H1 (cell line): ENCODE results near the gene METTL5. TPM values are rescaled to one million over a fixed set of nuclear protein-coding genes. Genes with fewer than 3 reads are reported as not detected.

ENCODE experiments used
- CTCF ChIA-PET: fragments of 300-600 bp; sonication (Branson Sonifier 250); formaldehyde crosslinking; loops from one replicate; lab custom pipeline; 2021; ENCODE audit not compliant: partially characterized antibody; lab: Charles Lee
- POLR2A ChIA-PET: fragments of 300-600 bp; sonication (Branson Sonifier 250); formaldehyde crosslinking; loops from one replicate; lab custom pipeline; 2021; ENCODE audit warnings: inconsistent platforms; ENCODE audit not compliant: partially characterized antibody; lab: Charles Lee
- DNase-seq, 2 experiments: peaks; one replicate each; pipeline versions ENCODE4 v3.0.0 to v3.0.0-alpha.2; 2010 to 2022; ENCODE audit warnings: low spot score in 2 of 2, low read depth in 1 of 2, mixed read lengths in 1 of 2
- FAIRE-seq: peaks from 2 replicates; lab custom pipeline; 2011; peaks lifted over from hg19 to GRCh38; lab: Jason Lieb, UNC
- H2AFZ ChIP-seq: 2 replicates; pipeline ENCODE4 v1.8.1; 2012; ENCODE audit warnings: low read length, inconsistent platforms
- H2AK5ac ChIP-seq: 2 replicates; pipeline ENCODE4 v1.6.1; 2013; ENCODE audit warnings: low read depth, low read length
- H2BK120ac ChIP-seq: replicated peaks from 2 replicates; pipeline ENCODE3; 2013; ENCODE audit warnings: low read depth, low read length, inconsistent platforms
- H2BK12ac ChIP-seq: 2 replicates; pipeline ENCODE4 v1.6.1; 2013; ENCODE audit warnings: low read depth, low read length
- H2BK15ac ChIP-seq: 2 replicates; pipeline ENCODE4 v1.6.1; 2013; ENCODE audit warnings: low read length
- H2BK20ac ChIP-seq: 2 replicates; pipeline ENCODE4 v1.6.1; 2013; ENCODE audit warnings: low read length
- H2BK5ac ChIP-seq: 2 replicates; pipeline ENCODE4 v1.6.1; 2013; ENCODE audit warnings: low read depth, low read length
- H3K14ac ChIP-seq: 2 replicates; pipeline ENCODE4 v1.6.1; 2013; ENCODE audit warnings: inconsistent platforms; ENCODE audit not compliant: insufficient read length
- H3K18ac ChIP-seq: 2 replicates; pipeline ENCODE4 v1.6.1; 2013; ENCODE audit warnings: low read length; ENCODE audit errors: extremely low read depth
- H3K23ac ChIP-seq: 2 replicates; pipeline ENCODE4 v1.6.1; 2013; ENCODE audit warnings: inconsistent platforms; ENCODE audit not compliant: insufficient read length
- H3K23me2 ChIP-seq: 2 replicates; pipeline ENCODE4 v1.6.1; 2013; ENCODE audit warnings: low read depth, low read length
- H3K27ac ChIP-seq: 2 replicates; pipeline ENCODE4 v1.6.1; 2011; ENCODE audit warnings: low read depth, low read length, inconsistent platforms
- H3K27me3 ChIP-seq, 4 experiments: replicated peaks in 1 of 4; 1 replicate in 1 of 4; 2 replicates in 3 of 4; pipeline versions ENCODE4 v1.6.1 to v1.8.1; 2011 to 2013; ENCODE audit warnings: low read length in 3 of 4, mild to moderate bottlenecking in 3 of 4, inconsistent platforms in 2 of 4, mixed read lengths in 2 of 4, moderate library complexity in 1 of 4; ENCODE audit not compliant: control insufficient read depth in 3 of 4, insufficient read depth in 3 of 4; ENCODE audit errors: extremely low read depth in 1 of 4
- H3K36me3 ChIP-seq, 4 experiments: 2 replicates each; pipeline versions ENCODE4 v1.6.1 to v1.8.1; 2011 to 2013; ENCODE audit warnings: mild to moderate bottlenecking in 4 of 4, low read length in 3 of 4, moderate library complexity in 2 of 4, control low read depth in 1 of 4, inconsistent platforms in 1 of 4; ENCODE audit not compliant: insufficient read depth in 4 of 4, control insufficient read depth in 2 of 4
- H3K4ac ChIP-seq: replicated peaks from 2 replicates; pipeline ENCODE3; 2013; ENCODE audit warnings: low read length, low read depth, mixed read lengths, inconsistent platforms; ENCODE audit not compliant: insufficient read length
- H3K4me1 ChIP-seq, 4 experiments: replicated peaks in 1 of 4; 1 replicate in 1 of 4; 2 replicates in 3 of 4; pipeline versions ENCODE4 v1.6.1 to v1.8.1; 2011 to 2013; ENCODE audit warnings: low read length in 3 of 4, inconsistent platforms in 2 of 4, mixed read lengths in 1 of 4; ENCODE audit not compliant: insufficient read depth in 4 of 4, control insufficient read depth in 3 of 4
- H3K4me2 ChIP-seq, 2 experiments: 2 replicates each; pipeline versions ENCODE4 v1.6.1 to v1.8.1; 2011 to 2013; ENCODE audit warnings: low read depth in 2 of 2, low read length in 2 of 2, control low read depth in 1 of 2, inconsistent platforms in 1 of 2, mild to moderate bottlenecking in 1 of 2; ENCODE audit not compliant: insufficient read depth in 1 of 2
- H3K4me3 ChIP-seq, 4 experiments: fragments of 200-600, 300-600 bp in 1 of 4; sonication (generic), shearing (Covaris generic), sonication (Bioruptor Twin) in 1 of 4; 2 replicates each; pipeline versions ENCODE4 v1.5.1 to v1.8.1; 2011 to 2016; ENCODE audit warnings: low read length in 4 of 4, low read depth in 3 of 4, control low read depth in 2 of 4, inconsistent platforms in 2 of 4, mild to moderate bottlenecking in 2 of 4, mixed read lengths in 1 of 4, moderate library complexity in 1 of 4; ENCODE audit not compliant: insufficient read depth in 2 of 4; ENCODE audit errors: extremely low read depth in 1 of 4
- H3K56ac ChIP-seq: replicated peaks from 2 replicates; pipeline ENCODE3; 2013; ENCODE audit warnings: low read depth, mild to moderate bottlenecking, mixed read lengths, low read length, inconsistent platforms; ENCODE audit not compliant: insufficient read length
- H3K79me1 ChIP-seq: 2 replicates; pipeline ENCODE4 v1.6.1; 2013; ENCODE audit warnings: low read depth, low read length, control low read depth
- H3K79me2 ChIP-seq, 2 experiments: 2 replicates each; pipeline versions ENCODE4 v1.6.1 to v1.8.1; 2012 to 2013; ENCODE audit warnings: low read length in 2 of 2, mild to moderate bottlenecking in 2 of 2, inconsistent platforms in 1 of 2; ENCODE audit not compliant: insufficient read depth in 2 of 2, control insufficient read depth in 1 of 2
- H3K9ac ChIP-seq, 4 experiments: replicated peaks in 1 of 4; 1 replicate in 1 of 4; 2 replicates in 3 of 4; pipeline versions ENCODE4 v1.6.1 to v1.8.1; 2011 to 2013; ENCODE audit warnings: low read depth in 3 of 4, low read length in 3 of 4, control low read depth in 2 of 4, mild to moderate bottlenecking in 2 of 4, moderate library complexity in 2 of 4, inconsistent platforms in 1 of 4; ENCODE audit errors: extremely low read depth in 1 of 4
- H3K9me3 ChIP-seq, 2 experiments: 2 replicates each; pipeline versions ENCODE4 v1.6.1 to v1.8.1; 2012 to 2013; ENCODE audit warnings: mild to moderate bottlenecking in 2 of 2, moderate library complexity in 2 of 2, control low read depth in 1 of 2, inconsistent platforms in 1 of 2, low read depth in 1 of 2, low read length in 1 of 2, mixed read lengths in 1 of 2; ENCODE audit not compliant: insufficient read depth in 2 of 2
- H4K20me1 ChIP-seq, 2 experiments: replicated peaks in 1 of 2; 2 replicates each; pipeline versions ENCODE3 to v1.8.1; 2011 to 2013; ENCODE audit warnings: inconsistent platforms in 2 of 2, low read length in 2 of 2, mild to moderate bottlenecking in 1 of 2; ENCODE audit not compliant: insufficient read depth in 2 of 2, control insufficient read depth in 1 of 2
- H4K5ac ChIP-seq: 2 replicates; pipeline ENCODE4 v1.6.1; 2013; ENCODE audit warnings: low read length, low read depth, mixed read lengths, inconsistent platforms; ENCODE audit not compliant: insufficient read length
- H4K8ac ChIP-seq: 2 replicates; pipeline ENCODE4 v1.8.0; 2013; ENCODE audit warnings: mild to moderate bottlenecking, moderate library complexity, low read length, inconsistent platforms; ENCODE audit not compliant: insufficient read depth; ENCODE audit errors: extremely low read depth
- H4K91ac ChIP-seq: replicated peaks from 2 replicates; pipeline ENCODE3; 2013; ENCODE audit warnings: low read length, mixed read lengths, inconsistent platforms; ENCODE audit not compliant: insufficient read length
- HDAC6 ChIP-seq: IDR thresholded peaks from one replicate; pipeline ENCODE4 v1.7.1; 2012; ENCODE audit warnings: low read depth, mild to moderate bottlenecking, inconsistent platforms, low read length, moderate library complexity
- RFX5 ChIP-seq: IDR thresholded peaks from 2 replicates; pipeline ENCODE4 v1.6.1; 2011; ENCODE audit warnings: low read depth, low read length, improper control_type of control experiment, borderline replicate concordance
- SAP30 ChIP-seq: fragments of 300-600 bp; sonication (generic); IDR thresholded peaks from 2 replicates; pipeline ENCODE4 v1.7.1; 2012; ENCODE audit warnings: low read length, moderate library complexity, mild to moderate bottlenecking, inconsistent platforms; ENCODE audit not compliant: insufficient read depth, insufficient replicate concordance
- SIX5 ChIP-seq: IDR thresholded peaks from 2 replicates; pipeline ENCODE4 v1.6.1; 2011; ENCODE audit warnings: mild to moderate bottlenecking, low read depth, low read length
- SRF ChIP-seq: IDR thresholded peaks from 2 replicates; pipeline ENCODE4 v1.6.1; 2011; ENCODE audit warnings: mild to moderate bottlenecking, low read depth, low read length, moderate library complexity
- YY1 ChIP-seq: IDR thresholded peaks from 2 replicates; pipeline ENCODE4 v1.6.1; 2011; ENCODE audit warnings: low read depth, mild to moderate bottlenecking, low read length
- WGBS, 2 experiments: shearing (Covaris generic) in 1 of 2; methylation state at CpG; one replicate each; pipeline versions ENCODE4 v1.1.6 to v1.1.7; 2013 to 2015; ENCODE audit warnings: low lambda C conversion rate in 2 of 2, mixed read lengths in 2 of 2, inconsistent platforms in 1 of 2, low coverage in 1 of 2, missing lambda C conversion rate in 1 of 2; ENCODE audit not compliant: insufficient replicate concordance in 2 of 2, insufficient coverage in 1 of 2, insufficient read length in 1 of 2; ENCODE audit errors: extremely low coverage in 1 of 2, missing lambda C conversion rate in 1 of 2; 5-methylcytosine and 5-hydroxymethylcytosine counted together
- polyA plus RNA-seq, 7 experiments: library from polyadenylated mRNA; depleted of rRNA in 3 of 7; stranded (reverse) in 5 of 7; unstranded in 2 of 7; fragments of >200 nt in 5 of 7; fragments of 200-250 nt in 2 of 7; gene quantifications; 1 replicate in 5 of 7; 2 replicates in 1 of 7; 4 replicates in 1 of 7; pipeline versions ENCODE4 v1.2.1 to v1.2.3, GENCODE V29; 2011 to 2013; ENCODE audit warnings: missing spikeins in 2 of 7, mixed read lengths in 2 of 7
- total RNA-seq: library from RNA; stranded (reverse); fragmentation: NEBNext Ultra II Directional; extraction: Animal tissue kit (Norgen Biotek cat#: 25700); gene quantifications from 2 replicates; pipeline ENCODE4 v1.2.1, GENCODE V29; 2021

Gene METTL5
- total and polyA plus RNA-seq, 2 of the 8 experiments (the other 6 are each of a cell fraction or from before 2014, with no cell fraction given), result 34.5 to 74.1 TPM

DNA sequence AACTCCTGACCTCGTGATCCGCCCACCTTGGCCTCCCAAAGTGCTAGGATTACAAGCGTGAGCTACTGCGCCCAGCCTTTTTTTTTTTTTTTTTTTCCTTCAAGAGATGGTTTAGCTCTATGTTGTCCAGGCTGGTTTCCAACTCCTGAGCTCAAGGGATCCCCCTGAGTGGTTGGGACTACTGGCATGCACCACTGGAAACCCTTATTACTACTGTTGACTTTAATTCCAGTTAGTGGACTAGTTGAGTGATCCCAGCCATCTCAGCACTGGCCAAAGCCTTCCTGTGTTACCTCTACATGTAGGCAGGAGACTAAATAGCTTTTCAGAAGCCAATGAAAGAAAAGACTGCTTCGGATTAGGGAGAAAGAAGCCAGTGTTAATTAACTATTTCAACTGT, 34.1 kb downstream of the METTL5 start:
- Histone ChIP-seq H3K36me3 (no peaks in the 10 kb centered on the region), H3K4me3 (no peak overlapping the region), H3K4ac (no peak overlapping the region), H4K5ac (no peak overlapping the region), H2BK12ac (no peak overlapping the region), H3K9ac (no peak overlapping the region), H2BK20ac (no peak overlapping the region), H3K27ac (no peak overlapping the region), H3K79me2 (no peaks in the 10 kb centered on the region), H3K4me2 (no peak overlapping the region), H4K8ac (no peak overlapping the region), H3K23me2 (no peaks in the 10 kb centered on the region; the same call in 1 of the 2 replicates), H2BK5ac (no peak overlapping the region), H2AFZ (no peak overlapping the region), H3K4me1 (peaks cover 0 to 12% (median 3%) of the 10 kb centered on the region in 4 experiments; a peak in 2 of 7 replicates), H3K56ac (no peak overlapping the region), H4K91ac (no peak overlapping the region), H2AK5ac (no peak overlapping the region), H4K20me1 (no peaks in the 10 kb centered on the region), H2BK15ac (no peak overlapping the region), H3K27me3 (no peaks in the 10 kb centered on the region), H2BK120ac (peak overlapping the region; percentile 54), H3K14ac (no peak overlapping the region), H3K9me3 (no peaks in the 10 kb centered on the region), H3K23ac (no peak overlapping the region), H3K18ac (no peak overlapping the region), H3K79me1 (no peaks in the 10 kb centered on the region)
- DNase-seq (no peak), FAIRE-seq (no peak)
- POLR2A ChIA-PET, result interaction anchor here (0.8 to 1.5 kb wide), 4 partner anchors 8 to 206 kb away, joined by 3 read pairs; partner anchors contain the start of gene SSB
- CTCF ChIA-PET, result interaction anchor here (0.5 to 2.7 kb wide), 8 partner anchors 13 to 218 kb away, joined by 3 to 10 read pairs (median 4); no protein-coding TSS in a partner anchor
- WGBS, 2 experiments, result 82% methylated on average over 3 of the region's 5 CpGs; no CpG with 5 or more reads in 1 of the 2 experiments
- TF ChIP-seq SAP30, result no peak
- no peak for TF ChIP-seq HDAC6
- no peak for TF ChIP-seq YY1
- TF ChIP-seq SIX5, result no peak
- TF ChIP-seq SRF, result no peak
- no peak for TF ChIP-seq RFX5
